ENCODE results near the gene ZNF780A. TPM values are rescaled to one million over a fixed set of nuclear protein-coding genes. Genes with fewer than 3 reads are reported as not detected.

The ZNF780A gene
- polyA plus RNA-seq, 3 donors: 9.8 to 14.1 (median 12.6) TPM

DNA sequence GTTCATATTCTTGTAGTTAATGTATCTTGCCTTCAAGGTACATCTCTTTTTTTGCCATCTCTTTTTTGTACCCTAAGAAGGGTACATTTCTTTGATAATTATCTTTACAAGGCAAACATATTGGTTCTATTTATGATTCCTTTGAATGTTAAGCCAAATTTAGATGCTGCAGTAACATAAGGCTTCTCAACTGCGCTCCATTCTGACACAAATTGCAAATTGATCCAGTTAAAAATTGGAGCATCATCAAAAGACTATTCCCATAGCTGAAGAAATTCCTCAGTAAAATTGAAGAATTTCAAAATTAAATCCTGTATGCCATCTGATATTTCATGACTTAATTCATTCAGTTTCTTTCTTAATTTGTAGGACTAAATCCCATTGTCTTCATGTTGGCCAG, 2.7 kb upstream of the ZNF780A start:
- TF ChIP-seq, protein P1, sequence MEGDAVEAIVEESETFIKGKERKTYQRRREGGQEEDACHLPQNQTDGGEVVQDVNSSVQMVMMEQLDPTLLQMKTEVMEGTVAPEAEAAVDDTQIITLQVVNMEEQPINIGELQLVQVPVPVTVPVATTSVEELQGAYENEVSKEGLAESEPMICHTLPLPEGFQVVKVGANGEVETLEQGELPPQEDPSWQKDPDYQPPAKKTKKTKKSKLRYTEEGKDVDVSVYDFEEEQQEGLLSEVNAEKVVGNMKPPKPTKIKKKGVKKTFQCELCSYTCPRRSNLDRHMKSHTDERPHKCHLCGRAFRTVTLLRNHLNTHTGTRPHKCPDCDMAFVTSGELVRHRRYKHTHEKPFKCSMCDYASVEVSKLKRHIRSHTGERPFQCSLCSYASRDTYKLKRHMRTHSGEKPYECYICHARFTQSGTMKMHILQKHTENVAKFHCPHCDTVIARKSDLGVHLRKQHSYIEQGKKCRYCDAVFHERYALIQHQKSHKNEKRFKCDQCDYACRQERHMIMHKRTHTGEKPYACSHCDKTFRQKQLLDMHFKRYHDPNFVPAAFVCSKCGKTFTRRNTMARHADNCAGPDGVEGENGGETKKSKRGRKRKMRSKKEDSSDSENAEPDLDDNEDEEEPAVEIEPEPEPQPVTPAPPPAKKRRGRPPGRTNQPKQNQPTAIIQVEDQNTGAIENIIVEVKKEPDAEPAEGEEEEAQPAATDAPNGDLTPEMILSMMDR (IDR thresholded peaks at IDR 0.05): no peak
- no peak overlapping the region for H2AFZ ChIP-seq (ENCODE audit: insufficient read depth, low read depth, low read length, poor library complexity, severe bottlenecking)
- H3K9ac ChIP-seq (ENCODE audit: insufficient read depth, low read length, poor library complexity, severe bottlenecking): no peak overlapping the region
- peaks cover 23% of the 10 kb centered on the region for H3K79me2 ChIP-seq (ENCODE audit: insufficient read depth, low read length)
- no peak overlapping the region for H3K4me3 Mint-ChIP-seq
- peaks cover 24% of the 10 kb centered on the region for H3K4me1 Mint-ChIP-seq
- no peak overlapping the region for H3K4me3 ChIP-seq (replicated peaks in 1 of 3; ENCODE audit: low read depth in 2 of 3, low read length in 3 of 3)
- peaks cover 14 to 25% of the 10 kb centered on the region in 2 donors for H3K4me1 ChIP-seq (ENCODE audit: control insufficient read depth in 1 of 2, insufficient read depth in 2 of 2, low read length in 2 of 2)
- H3K27ac Mint-ChIP-seq: no peak overlapping the region
- H4K20me1 ChIP-seq (ENCODE audit: insufficient read depth, low read length): peaks cover 16% of the 10 kb centered on the region
- no CpG with 5 or more reads among the region's 1 CpG for WGBS (ENCODE audit: insufficient coverage)
- H3K27ac ChIP-seq (ENCODE audit: low read depth in 1 of 2, low read length in 2 of 2): no peak overlapping the region
- DNase-seq: no peak
- H3K27me3 Mint-ChIP-seq (ENCODE audit: low read depth in 3 of 3): peaks cover 12 to 28% (median 14%) of the 10 kb centered on the region in 3 donors
- H3K4me2 ChIP-seq (replicated peaks; ENCODE audit: extremely low read depth, low read length, poor library complexity, severe bottlenecking): no peak overlapping the region
- no peaks in the 10 kb centered on the region for H3K36me3 ChIP-seq (replicated peaks in 1 of 2; ENCODE audit: control insufficient read depth in 1 of 2, insufficient read depth in 2 of 2, low read length in 2 of 2)
- intact Hi-C loops (cut with micrococcal nuclease): no loop called here
- H3K36me3 Mint-ChIP-seq: peaks cover 4 to 5% of the 10 kb centered on the region in 2 donors
- peaks cover 0 to 3% of the 10 kb centered on the region in 2 donors for H3K9me3 ChIP-seq (replicated peaks in 1 of 2; ENCODE audit: control insufficient read depth in 1 of 2, insufficient read depth in 1 of 2, low read length in 2 of 2)
- H3K9me3 Mint-ChIP-seq: peaks cover 3 to 12% (median 8%) of the 10 kb centered on the region in 7 donors
- H3K27me3 ChIP-seq (ENCODE audit: control insufficient read depth in 2 of 2, insufficient read depth in 2 of 2, low read length in 2 of 2): peaks cover 0 to 5% of the 10 kb centered on the region in 2 donors

- H3K4me1 ChIP-seq (ENCODE audit: control insufficient read depth in 1 of 2, insufficient read depth in 2 of 2, low read length in 2 of 2): peaks cover 14 to 31% of the 10 kb centered on the region in 2 donors
- peaks cover 43% of the 10 kb centered on the region for H3K79me2 ChIP-seq (ENCODE audit: insufficient read depth, low read length)
- H3K9me3 ChIP-seq (replicated peaks in 1 of 2; ENCODE audit: control insufficient read depth in 1 of 2, insufficient read depth in 1 of 2, low read length in 2 of 2): peaks cover 0 to 3% of the 10 kb centered on the region in 2 donors
- intact Hi-C loops (cut with micrococcal nuclease): no loop called here
- Mint-ChIP-seq H3K4me3 (peak overlapping the region; percentile 99 to 100), H3K27ac (peak overlapping the region in 6 of 7 donors; percentile 97 to 100 (median 98)), H3K36me3 (peaks cover 9 to 11% of the 10 kb centered on the region in 2 donors), H3K27me3 (ENCODE audit: low read depth in 3 of 3) (peaks cover 8 to 17% (median 10%) of the 10 kb centered on the region in 3 donors), H3K9me3 (peaks cover 0 to 10% (median 8%) of the 10 kb centered on the region in 7 donors), H3K4me1 (peaks cover 32% of the 10 kb centered on the region)
- peaks cover 34% of the 10 kb centered on the region for H4K20me1 ChIP-seq (ENCODE audit: insufficient read depth, low read length)
- no peaks in the 10 kb centered on the region for H3K36me3 ChIP-seq (replicated peaks in 1 of 2; ENCODE audit: control insufficient read depth in 1 of 2, insufficient read depth in 2 of 2, low read length in 2 of 2)
- H3K27me3 ChIP-seq (ENCODE audit: control insufficient read depth in 2 of 2, insufficient read depth in 2 of 2, low read length in 2 of 2): peaks cover 0 to 5% of the 10 kb centered on the region in 2 donors
- peak in 1 of 3 donors; percentile 1 for DNase-seq
- H3K27ac ChIP-seq (ENCODE audit: low read depth in 1 of 2, low read length in 2 of 2): peak overlapping the region; percentile 95 to 96
- H3K4me3 ChIP-seq (replicated peaks in 1 of 3; ENCODE audit: low read depth in 2 of 3, low read length in 3 of 3): peak overlapping the region; percentile 84 to 95 (median 95)
- peak overlapping the region; percentile 96 for H2AFZ ChIP-seq (ENCODE audit: insufficient read depth, low read depth, low read length, poor library complexity, severe bottlenecking)
- TF ChIP-seq, protein P1 (IDR thresholded peaks at IDR 0.05): no peak
- H3K9ac ChIP-seq (ENCODE audit: insufficient read depth, low read length, poor library complexity, severe bottlenecking): peak overlapping the region; percentile 92
- 0% methylated on average over 1 of the region's 10 CpGs for WGBS (ENCODE audit: insufficient coverage)
- peak overlapping the region; percentile 82 for H3K4me2 ChIP-seq (replicated peaks; ENCODE audit: extremely low read depth, low read length, poor library complexity, severe bottlenecking)
Observed at GRCh38 chr19:40091205-40092129, 724 bp upstream of the ZNF780A start.

Data from CD14-positive monocyte (primary cell).